Activated CD8-positive, alpha-beta T cell treated with anti-CD3 and anti-CD28 coated beads for 36 hours (primary cell): Measurements from ENCODE around the gene CDK4. TPM values are rescaled to one million over a fixed set of nuclear protein-coding genes. Genes with fewer than 3 reads are reported as not detected.
"Not testable (repeated sequence)": the region's sequence is repeated elsewhere in the genome, so short reads cannot be mapped to it uniquely, and the experiment has no call there.

Experiments used
- ATAC-seq: fragments of 200-7000 bp; cut with Tn5 transposase; one replicate; pipeline ENCODE4 v1.10.0; 2021; ENCODE audit warnings: mild to moderate bottlenecking, moderate library complexity
- CTCF ChIA-PET: fragments of 350-600 bp; sonication (Branson Sonifier 250); formaldehyde crosslinking; loops from one replicate; lab custom pipeline; 2021; ENCODE audit warnings: antibody characterized with exemption; lab: Charles Lee
- POLR2A ChIA-PET: fragments of 350-600 bp; sonication (Branson Sonifier 250); formaldehyde crosslinking; loops from one replicate; lab custom pipeline; 2021; ENCODE audit warnings: antibody characterized with exemption; lab: Charles Lee
- DNase-seq: peaks from one replicate; pipeline ENCODE4 v3.0.0-alpha.2; 2020
- H3K27ac Mint-ChIP-seq: one replicate; pipeline ENCODE4 v1.8.0; 2021; ENCODE audit warnings: mild to moderate bottlenecking, mixed read lengths
- H3K27me3 Mint-ChIP-seq: one replicate; pipeline ENCODE4 v1.8.0; 2021; ENCODE audit warnings: mixed read lengths
- H3K36me3 Mint-ChIP-seq: one replicate; pipeline ENCODE4 v1.8.0; 2021; ENCODE audit warnings: low read depth, mixed read lengths
- H3K4me1 Mint-ChIP-seq: one replicate; pipeline ENCODE4 v1.8.0; 2021; ENCODE audit warnings: low read depth, mixed read lengths
- H3K4me3 Mint-ChIP-seq: one replicate; pipeline ENCODE4 v1.8.0; 2021; ENCODE audit warnings: mild to moderate bottlenecking, moderate library complexity, mixed read lengths
- H3K9me3 Mint-ChIP-seq: one replicate; pipeline ENCODE4 v1.8.0; 2021; ENCODE audit warnings: mixed read lengths
- intact Hi-C: fragments of 100-400 bp; cut with micrococcal nuclease; formaldehyde crosslinking; loops from one replicate; pipeline ENCODE4 v1.10.0; 2022
- total RNA-seq, 2 experiments: library from RNA; stranded (reverse); gene quantifications; one replicate each; pipeline ENCODE4 v1.2.3, GENCODE V29; 2021
- TF ChIP-seq, protein P1 (sequence below): fragments of 200-600 bp; IDR thresholded peaks from one replicate; pipeline ENCODE4 v1.8.0; 2022; ENCODE audit warnings: antibody characterized with exemption, mild to moderate bottlenecking

The CDK4 gene
- total RNA-seq, 2 experiments from 2014 or later = 218 to 221 TPM

DNA sequence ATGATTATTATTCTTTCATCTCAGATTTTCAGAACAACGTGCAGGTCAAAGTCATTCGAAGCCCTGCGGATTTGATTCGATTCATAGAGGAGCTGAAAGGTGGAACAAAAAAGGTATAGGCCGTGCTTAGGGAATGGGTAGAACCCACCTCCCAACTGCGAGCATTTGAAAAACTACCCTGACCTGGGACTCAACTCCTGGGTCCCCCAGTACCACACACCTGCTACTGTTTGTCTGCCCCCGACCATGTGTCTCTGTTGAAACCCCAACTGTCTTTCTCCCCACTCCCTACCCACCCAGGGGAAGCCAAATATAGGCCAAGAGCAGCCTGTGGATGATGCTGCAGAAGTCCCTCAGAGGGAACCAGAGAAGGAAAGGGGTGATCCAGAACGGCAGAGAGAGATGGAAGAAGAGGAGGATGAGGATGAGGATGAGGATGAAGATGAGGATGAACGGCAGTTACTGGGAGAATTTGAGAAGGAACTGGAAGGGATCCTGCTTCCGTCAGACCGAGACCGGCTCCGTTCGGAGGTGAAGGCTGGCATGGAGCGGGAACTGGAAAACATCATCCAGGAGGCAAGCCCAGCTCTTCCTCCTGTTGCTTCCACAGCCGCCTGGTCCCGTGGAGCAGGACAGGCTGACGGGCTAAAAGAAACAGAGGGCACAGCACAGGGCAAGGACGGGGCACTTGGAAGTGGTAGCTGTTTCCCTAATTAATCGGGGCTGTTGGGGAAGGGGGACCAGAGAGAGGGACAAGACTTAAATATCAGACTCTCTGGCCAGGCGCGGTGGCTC, 34.1 kb downstream of the CDK4 start:
- TF ChIP-seq, protein P1, sequence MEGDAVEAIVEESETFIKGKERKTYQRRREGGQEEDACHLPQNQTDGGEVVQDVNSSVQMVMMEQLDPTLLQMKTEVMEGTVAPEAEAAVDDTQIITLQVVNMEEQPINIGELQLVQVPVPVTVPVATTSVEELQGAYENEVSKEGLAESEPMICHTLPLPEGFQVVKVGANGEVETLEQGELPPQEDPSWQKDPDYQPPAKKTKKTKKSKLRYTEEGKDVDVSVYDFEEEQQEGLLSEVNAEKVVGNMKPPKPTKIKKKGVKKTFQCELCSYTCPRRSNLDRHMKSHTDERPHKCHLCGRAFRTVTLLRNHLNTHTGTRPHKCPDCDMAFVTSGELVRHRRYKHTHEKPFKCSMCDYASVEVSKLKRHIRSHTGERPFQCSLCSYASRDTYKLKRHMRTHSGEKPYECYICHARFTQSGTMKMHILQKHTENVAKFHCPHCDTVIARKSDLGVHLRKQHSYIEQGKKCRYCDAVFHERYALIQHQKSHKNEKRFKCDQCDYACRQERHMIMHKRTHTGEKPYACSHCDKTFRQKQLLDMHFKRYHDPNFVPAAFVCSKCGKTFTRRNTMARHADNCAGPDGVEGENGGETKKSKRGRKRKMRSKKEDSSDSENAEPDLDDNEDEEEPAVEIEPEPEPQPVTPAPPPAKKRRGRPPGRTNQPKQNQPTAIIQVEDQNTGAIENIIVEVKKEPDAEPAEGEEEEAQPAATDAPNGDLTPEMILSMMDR = no peak
- Mint-ChIP-seq H3K27ac (no peak overlapping the region), H3K9me3 (no peaks in the 10 kb centered on the region), H3K4me1 (no peaks in the 10 kb centered on the region), H3K36me3 (peaks cover 20% of the 10 kb centered on the region), H3K27me3 (no peaks in the 10 kb centered on the region), H3K4me3 (no peak overlapping the region)
- intact Hi-C loops = no loop called here
- DNase-seq (no peak), ATAC-seq (no peak)
- POLR2A ChIA-PET = interaction anchor here (0.8 to 2.3 kb wide), 4 partner anchors 9 to 435 kb away, joined by 3 to 6 read pairs (median 4); no protein-coding TSS in a partner anchor
- CTCF ChIA-PET = interaction anchor here (0.6 to 1.1 kb wide), 3 partner anchors 14 to 134 kb away, joined by 3 read pairs; no protein-coding TSS in a partner anchor

DNA sequence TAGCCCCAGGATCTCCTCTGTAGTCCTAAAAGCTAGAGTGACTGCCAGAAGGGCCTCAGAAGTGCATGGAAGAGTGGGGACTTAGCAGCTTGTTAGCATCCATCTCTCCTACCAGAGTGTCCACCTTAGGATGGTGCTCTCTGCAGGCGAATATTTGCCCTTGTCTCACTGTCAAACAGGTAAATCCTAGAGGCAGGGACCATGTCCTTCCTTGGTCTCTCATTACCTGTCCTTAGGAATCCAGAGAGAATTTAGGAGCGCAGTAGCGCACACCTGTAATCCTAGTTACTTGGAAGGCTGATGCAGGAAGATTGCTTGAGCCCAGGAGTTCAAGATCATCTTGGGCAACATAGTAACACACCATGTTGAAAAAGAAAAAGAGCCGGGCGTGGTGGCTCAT, 35.0 kb downstream of the CDK4 start:
- Mint-ChIP-seq H3K4me3 (no peak overlapping the region), H3K27me3 (no peaks in the 10 kb centered on the region), H3K9me3 (no peaks in the 10 kb centered on the region), H3K4me1 (no peaks in the 10 kb centered on the region), H3K36me3 (peaks cover 20% of the 10 kb centered on the region), H3K27ac (no peak overlapping the region)
- ChIA-PET CTCF (interaction anchor here (0.6 kb wide), 1 partner anchor 25 kb away, joined by 3 read pairs; no protein-coding TSS in a partner anchor), POLR2A (interaction anchor here (2.3 kb wide), 1 partner anchor 14 kb away, joined by 6 read pairs; no protein-coding TSS in a partner anchor)
- intact Hi-C loops = no loop called here
- ATAC-seq (no peak), DNase-seq (no peak)
- TF ChIP-seq, protein P1 = no peak

DNA sequence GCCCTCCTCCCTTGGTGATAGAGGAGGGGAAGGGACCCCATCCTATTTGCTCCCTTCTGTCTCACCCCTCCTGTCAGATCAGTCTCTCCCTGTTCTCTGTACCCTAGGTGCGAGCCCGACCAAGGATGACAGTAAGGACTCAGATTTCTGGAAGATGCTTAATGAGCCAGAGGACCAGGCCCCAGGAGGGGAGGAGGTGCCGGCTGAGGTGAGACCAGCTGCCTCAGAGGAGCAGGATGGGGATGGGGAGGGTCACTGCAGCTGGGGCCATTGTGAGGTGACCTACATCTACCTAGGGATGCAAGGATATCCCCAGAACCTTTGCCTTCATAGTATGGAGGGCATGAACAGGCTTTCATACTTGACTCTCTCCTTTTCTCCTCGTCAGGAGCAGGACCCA, 35.8 kb downstream of the CDK4 start:
- DNase-seq = no peak
- ChIA-PET POLR2A (no interaction called here), CTCF (interaction anchor here (0.6 kb wide), 1 partner anchor 25 kb away, joined by 3 read pairs; no protein-coding TSS in a partner anchor)
- intact Hi-C loops = no loop called here
- Mint-ChIP-seq H3K27me3 (no peaks in the 10 kb centered on the region), H3K4me1 (no peaks in the 10 kb centered on the region), H3K4me3 (no peak overlapping the region), H3K9me3 (no peaks in the 10 kb centered on the region), H3K27ac (no peak overlapping the region), H3K36me3 (peaks cover 25% of the 10 kb centered on the region)
- ATAC-seq = no peak
- TF ChIP-seq, protein P1 = no peak

DNA sequence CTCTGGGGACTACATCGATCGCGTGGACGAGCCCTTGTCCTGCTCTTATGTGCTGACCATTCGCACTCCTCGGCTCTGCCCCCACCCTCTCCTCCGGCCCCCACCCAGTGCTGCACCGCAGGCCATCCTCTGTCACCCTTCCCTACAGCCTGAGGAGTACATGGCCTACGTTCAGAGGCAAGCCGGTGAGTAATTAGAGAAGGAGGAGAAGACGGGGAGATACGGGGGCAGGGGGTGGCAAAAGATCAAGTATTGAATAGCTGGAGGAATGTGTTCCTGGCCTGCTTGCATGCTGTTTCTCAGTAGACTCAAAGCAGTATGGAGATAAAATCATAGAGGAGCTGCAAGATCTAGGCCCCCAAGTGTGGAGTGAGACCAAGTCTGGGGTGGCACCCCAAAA, 36.3 kb downstream of the CDK4 start:
- DNase-seq (no peak), ATAC-seq (no peak)
- TF ChIP-seq, protein P1 = no peak
- CTCF ChIA-PET = no interaction called here
- intact Hi-C loops = no loop called here
- no peak overlapping the region for H3K4me3 Mint-ChIP-seq
- POLR2A ChIA-PET = no interaction called here
- H3K4me1 Mint-ChIP-seq = no peaks in the 10 kb centered on the region
- peaks cover 23% of the 10 kb centered on the region for H3K36me3 Mint-ChIP-seq
- no peak overlapping the region for H3K27ac Mint-ChIP-seq
- no peaks in the 10 kb centered on the region for H3K9me3 Mint-ChIP-seq
- no peaks in the 10 kb centered on the region for H3K27me3 Mint-ChIP-seq

DNA sequence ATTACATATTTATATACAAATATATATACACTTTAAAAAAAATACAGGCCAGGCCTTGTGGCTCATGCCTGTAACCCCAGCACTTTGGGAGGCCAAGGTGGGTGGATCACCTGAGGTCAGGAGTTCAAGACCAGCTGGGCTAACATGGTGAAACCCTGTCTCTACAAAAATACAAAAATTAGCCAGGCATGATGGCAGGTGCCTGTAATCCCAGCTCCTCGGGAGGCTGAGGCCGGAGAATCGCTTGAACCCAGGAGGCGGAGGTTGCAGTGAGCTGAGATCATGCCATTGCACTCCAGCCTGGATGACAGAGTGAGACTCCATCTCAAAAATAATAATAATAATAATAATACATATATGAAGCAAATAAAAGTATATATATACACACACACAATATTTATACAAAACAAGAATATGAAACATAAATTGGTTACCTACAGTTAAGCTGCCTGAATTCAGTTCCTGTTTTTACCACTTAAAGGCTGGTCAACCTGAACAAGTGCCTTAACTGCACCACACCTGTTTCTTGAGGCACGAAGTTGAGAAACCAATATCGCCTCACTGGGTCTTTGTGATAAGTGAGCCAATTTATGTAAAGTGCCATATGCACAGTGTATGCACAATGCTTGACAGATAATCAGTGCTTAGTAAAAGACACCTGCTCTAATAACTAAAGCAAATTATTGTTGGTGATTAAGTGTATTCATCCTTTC, 36.9 kb downstream of the CDK4 start:
- H3K4me3 Mint-ChIP-seq = not testable (repeated sequence)
- peaks cover 22% of the 10 kb centered on the region for H3K36me3 Mint-ChIP-seq

More for the DNA sequence above, 36.9 kb downstream of the CDK4 start:
- intact Hi-C loops, CTCF ChIA-PET, DNase-seq, POLR2A ChIA-PET, H3K4me1 Mint-ChIP-seq, H3K27ac Mint-ChIP-seq, ATAC-seq, H3K9me3 Mint-ChIP-seq, H3K27me3 Mint-ChIP-seq: not testable (repeated sequence)
